ENCODE measurements around the gene SAMD4A. TPM values are rescaled to one million over a fixed set of nuclear protein-coding genes. Genes with fewer than 3 reads are reported as not detected.

Gene SAMD4A
- total RNA-seq, 1 donor from 2014 or later, result 30.6 TPM

GRCh38 chr14:54652188-54652587, 85.3 kb downstream of the SAMD4A start:
- no peaks in the 10 kb centered on the region for H3K9me3 ChIP-seq

GRCh38 chr14:54652605-54653052, 85.7 kb downstream of the SAMD4A start:
- H3K27ac ChIP-seq, result peak overlapping the region; percentile 76
- intact Hi-C loops (cut with DNase I), result no loop called here
- H3K4me1 ChIP-seq, result peaks cover 55% of the 10 kb centered on the region
- H3K36me3 ChIP-seq, result no peaks in the 10 kb centered on the region
- DNase-seq (no peak), ATAC-seq (peak; percentile 19 to 20)
- TF ChIP-seq CTCF (IDR thresholded peaks at IDR 0.05), result no peak
- no peaks in the 10 kb centered on the region for H3K9me3 ChIP-seq
- H3K27me3 ChIP-seq (ENCODE audit: low read depth), result no peaks in the 10 kb centered on the region
- peak overlapping the region; percentile 14 for H3K4me3 ChIP-seq

More at GRCh38 chr14:54652188-54652587, 85.3 kb downstream of the SAMD4A start:
- Histone ChIP-seq H3K36me3 (no peaks in the 10 kb centered on the region), H3K4me1 (peaks cover 56% of the 10 kb centered on the region), H3K4me3 (peak overlapping the region; percentile 14), H3K27me3 (ENCODE audit: low read depth) (no peaks in the 10 kb centered on the region), H3K27ac (peak overlapping the region; percentile 76)
- no peak for TF ChIP-seq CTCF (IDR thresholded peaks at IDR 0.05)
- ATAC-seq (peak; percentile 91 to 94), DNase-seq (peak; percentile 73)
- intact Hi-C loops (cut with DNase I), result no loop called here

- no peaks in the 10 kb centered on the region for H3K27me3 ChIP-seq (ENCODE audit: low read depth)
- intact Hi-C loops (cut with DNase I), result no loop called here
- no peak for TF ChIP-seq CTCF (IDR thresholded peaks at IDR 0.05)
- ATAC-seq (peak in 1 of 2 donors; percentile 4), DNase-seq (no peak)
- H3K4me3 ChIP-seq, result no peak overlapping the region
- H3K9me3 ChIP-seq, result no peaks in the 10 kb centered on the region
- peak overlapping the region; percentile 76 for H3K27ac ChIP-seq
- H3K36me3 ChIP-seq, result no peaks in the 10 kb centered on the region
- peaks cover 51% of the 10 kb centered on the region for H3K4me1 ChIP-seq
These were observed 87.0 kb downstream of the SAMD4A start for GRCh38 chr14:54653712-54654469.

GRCh38 chr14:54654605-54655004, 87.7 kb downstream of the SAMD4A start:
- peaks cover 51% of the 10 kb centered on the region for H3K4me1 ChIP-seq
- H3K4me3 ChIP-seq, result no peak overlapping the region
- no peak for DNase-seq
- no peak for TF ChIP-seq CTCF (IDR thresholded peaks at IDR 0.05)
- H3K9me3 ChIP-seq, result no peaks in the 10 kb centered on the region
- H3K27me3 ChIP-seq (ENCODE audit: low read depth), result no peaks in the 10 kb centered on the region
- no peaks in the 10 kb centered on the region for H3K36me3 ChIP-seq
- H3K27ac ChIP-seq, result no peak overlapping the region
- no peak for ATAC-seq
- intact Hi-C loops (cut with DNase I), result no loop called here

- no peak for TF ChIP-seq CTCF (IDR thresholded peaks at IDR 0.05)
- H3K9me3 ChIP-seq, result no peaks in the 10 kb centered on the region
- H3K27ac ChIP-seq, result no peak overlapping the region
- no peak for ATAC-seq
- H3K4me1 ChIP-seq, result peaks cover 13% of the 10 kb centered on the region
- H3K36me3 ChIP-seq, result no peaks in the 10 kb centered on the region
- no peak overlapping the region for H3K4me3 ChIP-seq
- no peak for DNase-seq
- intact Hi-C loops (cut with DNase I), result no loop called here
- no peaks in the 10 kb centered on the region for H3K27me3 ChIP-seq (ENCODE audit: low read depth)
These were observed 91.9 kb downstream of the SAMD4A start for GRCh38 chr14:54658836-54659235.

Measured in lower lobe of right lung (tissue), 2 donors.